GM23338 (cell line): Measurements from ENCODE around the gene RPLP2. TPM values are rescaled to one million over a fixed set of nuclear protein-coding genes. Genes with fewer than 3 reads are reported as not detected.

Experiments
- CREB1 ChIP-seq: fragments of 250-450 bp; sonication (Bioruptor Pico); IDR thresholded peaks from 2 replicates; pipeline ENCODE4 v1.5.0; 2020; ENCODE audit warnings: low read depth, mild to moderate bottlenecking, moderate library complexity
- EZH2 ChIP-seq: fragments of 200-600 bp; sonication (generic); IDR thresholded peaks from one replicate; pipeline ENCODE4 v1.8.0; 2017; ENCODE audit warnings: antibody characterized with exemption, mild to moderate bottlenecking, low read depth; ENCODE audit not compliant: unreplicated experiment
- EZH2phosphoT487 ChIP-seq: fragments of 200-600 bp; sonication (generic); IDR thresholded peaks from one replicate; pipeline ENCODE4 v1.8.1; 2018; ENCODE audit warnings: antibody characterized with exemption; ENCODE audit not compliant: unreplicated experiment
- NANOG ChIP-seq: IDR thresholded peaks from 2 replicates; pipeline ENCODE4 v1.6.1; 2016; ENCODE audit warnings: antibody characterized with exemption, borderline replicate concordance
- POLR2AphosphoS5 ChIP-seq: IDR thresholded peaks from 2 replicates; pipeline ENCODE4 v1.6.1; 2016; ENCODE audit warnings: antibody characterized with exemption, low read depth
- STAT1 ChIP-seq: IDR thresholded peaks from one replicate; pipeline ENCODE4 v1.6.1; 2016; ENCODE audit warnings: antibody characterized with exemption; ENCODE audit not compliant: unreplicated experiment
- ZNF114 ChIP-seq: fragments of 250-450 bp; sonication (Bioruptor Pico); IDR thresholded peaks from 2 replicates; pipeline ENCODE4 v1.5.0; 2020; ENCODE audit warnings: mild to moderate bottlenecking, moderate library complexity
- polyA plus RNA-seq: library from polyadenylated mRNA; unstranded; fragments of >200 nt; fragmentation: Nextera tagmentation; extraction: Ambion mirVana; gene quantifications from 2 replicates; pipeline ENCODE4 v1.2.1, GENCODE V29; 2016
- total RNA-seq: library from RNA; depleted of rRNA; stranded (reverse); fragments of >200 nt; shearing (Covaris generic); gene quantifications from 2 replicates; pipeline ENCODE4 v1.2.3, GENCODE V29; 2014
- TF ChIP-seq, protein P1 (sequence below): fragments of 250-450 bp; sonication (Bioruptor Pico); IDR thresholded peaks from 2 replicates; pipeline ENCODE4 v1.5.0; 2020; ENCODE audit warnings: mild to moderate bottlenecking, moderate library complexity
- TF ChIP-seq, protein P2 (sequence below), 2 experiments: fragments of 200-600 bp in 1 of 2; sonication (generic) in 1 of 2; conservative IDR thresholded peaks; 2 replicates each; pipeline versions ENCODE4 v1.5.1 to v1.6.1; 2016 to 2017; ENCODE audit warnings: antibody characterized with exemption in 2 of 2, low read depth in 2 of 2, mild to moderate bottlenecking in 2 of 2, moderate library complexity in 1 of 2

Gene RPLP2
- total and polyA plus RNA-seq, 2 experiments from 2014 or later: 518 to 1,782 TPM

DNA sequence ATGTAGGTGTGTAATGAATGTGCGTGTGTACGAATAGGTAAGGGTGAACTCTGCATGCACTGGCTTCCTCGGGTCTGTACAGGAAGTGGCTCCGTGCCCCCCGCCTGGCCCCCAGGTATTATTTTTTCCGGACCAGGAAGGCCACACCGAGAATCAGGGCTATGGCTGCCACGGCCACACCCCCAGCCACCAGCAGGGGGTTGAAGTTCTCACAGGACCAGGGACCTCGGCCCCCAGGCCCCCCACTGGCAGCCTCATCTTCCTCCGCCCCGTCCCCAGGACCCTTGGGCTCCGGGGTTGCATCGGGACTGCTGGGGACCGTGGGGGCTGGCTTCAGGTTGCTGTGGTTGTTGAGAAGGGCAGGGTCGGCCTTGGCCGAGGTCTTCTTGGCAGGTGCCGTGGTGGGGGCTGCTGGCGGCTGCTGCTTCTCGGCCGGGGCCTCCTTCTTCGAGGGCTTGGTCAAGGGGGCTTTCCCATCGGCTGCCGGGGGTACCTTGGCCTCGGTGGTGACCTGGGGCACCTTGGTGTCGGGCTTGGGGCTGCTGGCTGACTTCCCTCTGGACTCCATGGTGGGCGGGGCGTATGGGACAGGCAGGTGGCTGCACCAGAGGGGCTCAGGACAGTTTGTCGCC is 21.6 kb upstream of the RPLP2 start (continued):
- TF ChIP-seq, protein P1, sequence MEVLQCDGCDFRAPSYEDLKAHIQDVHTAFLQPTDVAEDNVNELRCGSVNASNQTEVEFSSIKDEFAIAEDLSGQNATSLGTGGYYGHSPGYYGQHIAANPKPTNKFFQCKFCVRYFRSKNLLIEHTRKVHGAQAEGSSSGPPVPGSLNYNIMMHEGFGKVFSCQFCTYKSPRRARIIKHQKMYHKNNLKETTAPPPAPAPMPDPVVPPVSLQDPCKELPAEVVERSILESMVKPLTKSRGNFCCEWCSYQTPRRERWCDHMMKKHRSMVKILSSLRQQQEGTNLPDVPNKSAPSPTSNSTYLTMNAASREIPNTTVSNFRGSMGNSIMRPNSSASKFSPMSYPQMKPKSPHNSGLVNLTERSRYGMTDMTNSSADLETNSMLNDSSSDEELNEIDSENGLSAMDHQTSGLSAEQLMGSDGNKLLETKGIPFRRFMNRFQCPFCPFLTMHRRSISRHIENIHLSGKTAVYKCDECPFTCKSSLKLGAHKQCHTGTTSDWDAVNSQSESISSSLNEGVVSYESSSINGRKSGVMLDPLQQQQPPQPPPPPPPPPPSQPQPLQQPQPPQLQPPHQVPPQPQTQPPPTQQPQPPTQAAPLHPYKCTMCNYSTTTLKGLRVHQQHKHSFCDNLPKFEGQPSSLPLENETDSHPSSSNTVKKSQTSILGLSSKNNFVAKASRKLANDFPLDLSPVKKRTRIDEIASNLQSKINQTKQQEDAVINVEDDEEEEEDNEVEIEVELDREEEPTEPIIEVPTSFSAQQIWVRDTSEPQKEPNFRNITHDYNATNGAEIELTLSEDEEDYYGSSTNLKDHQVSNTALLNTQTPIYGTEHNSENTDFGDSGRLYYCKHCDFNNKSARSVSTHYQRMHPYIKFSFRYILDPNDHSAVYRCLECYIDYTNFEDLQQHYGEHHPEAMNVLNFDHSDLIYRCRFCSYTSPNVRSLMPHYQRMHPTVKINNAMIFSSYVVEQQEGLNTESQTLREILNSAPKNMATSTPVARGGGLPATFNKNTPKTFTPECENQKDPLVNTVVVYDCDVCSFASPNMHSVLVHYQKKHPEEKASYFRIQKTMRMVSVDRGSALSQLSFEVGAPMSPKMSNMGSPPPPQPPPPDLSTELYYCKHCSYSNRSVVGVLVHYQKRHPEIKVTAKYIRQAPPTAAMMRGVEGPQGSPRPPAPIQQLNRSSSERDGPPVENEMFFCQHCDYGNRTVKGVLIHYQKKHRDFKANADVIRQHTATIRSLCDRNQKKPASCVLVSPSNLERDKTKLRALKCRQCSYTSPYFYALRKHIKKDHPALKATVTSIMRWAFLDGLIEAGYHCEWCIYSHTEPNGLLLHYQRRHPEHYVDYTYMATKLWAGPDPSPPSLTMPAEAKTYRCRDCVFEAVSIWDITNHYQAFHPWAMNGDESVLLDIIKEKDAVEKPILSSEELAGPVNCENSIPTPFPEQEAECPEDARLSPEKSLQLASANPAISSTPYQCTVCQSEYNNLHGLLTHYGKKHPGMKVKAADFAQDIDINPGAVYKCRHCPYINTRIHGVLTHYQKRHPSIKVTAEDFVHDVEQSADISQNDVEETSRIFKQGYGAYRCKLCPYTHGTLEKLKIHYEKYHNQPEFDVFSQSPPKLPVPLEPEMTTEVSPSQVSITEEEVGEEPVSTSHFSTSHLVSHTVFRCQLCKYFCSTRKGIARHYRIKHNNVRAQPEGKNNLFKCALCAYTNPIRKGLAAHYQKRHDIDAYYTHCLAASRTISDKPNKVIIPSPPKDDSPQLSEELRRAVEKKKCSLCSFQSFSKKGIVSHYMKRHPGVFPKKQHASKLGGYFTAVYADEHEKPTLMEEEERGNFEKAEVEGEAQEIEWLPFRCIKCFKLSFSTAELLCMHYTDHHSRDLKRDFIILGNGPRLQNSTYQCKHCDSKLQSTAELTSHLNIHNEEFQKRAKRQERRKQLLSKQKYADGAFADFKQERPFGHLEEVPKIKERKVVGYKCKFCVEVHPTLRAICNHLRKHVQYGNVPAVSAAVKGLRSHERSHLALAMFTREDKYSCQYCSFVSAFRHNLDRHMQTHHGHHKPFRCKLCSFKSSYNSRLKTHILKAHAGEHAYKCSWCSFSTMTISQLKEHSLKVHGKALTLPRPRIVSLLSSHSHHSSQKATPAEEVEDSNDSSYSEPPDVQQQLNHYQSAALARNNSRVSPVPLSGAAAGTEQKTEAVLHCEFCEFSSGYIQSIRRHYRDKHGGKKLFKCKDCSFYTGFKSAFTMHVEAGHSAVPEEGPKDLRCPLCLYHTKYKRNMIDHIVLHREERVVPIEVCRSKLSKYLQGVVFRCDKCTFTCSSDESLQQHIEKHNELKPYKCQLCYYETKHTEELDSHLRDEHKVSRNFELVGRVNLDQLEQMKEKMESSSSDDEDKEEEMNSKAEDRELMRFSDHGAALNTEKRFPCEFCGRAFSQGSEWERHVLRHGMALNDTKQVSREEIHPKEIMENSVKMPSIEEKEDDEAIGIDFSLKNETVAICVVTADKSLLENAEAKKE (CRISPR knock-in tag): no peak
- no peak for TF ChIP-seq EZH2phosphoT487
- TF ChIP-seq POLR2AphosphoS5: no peak
- TF ChIP-seq, protein P2, sequence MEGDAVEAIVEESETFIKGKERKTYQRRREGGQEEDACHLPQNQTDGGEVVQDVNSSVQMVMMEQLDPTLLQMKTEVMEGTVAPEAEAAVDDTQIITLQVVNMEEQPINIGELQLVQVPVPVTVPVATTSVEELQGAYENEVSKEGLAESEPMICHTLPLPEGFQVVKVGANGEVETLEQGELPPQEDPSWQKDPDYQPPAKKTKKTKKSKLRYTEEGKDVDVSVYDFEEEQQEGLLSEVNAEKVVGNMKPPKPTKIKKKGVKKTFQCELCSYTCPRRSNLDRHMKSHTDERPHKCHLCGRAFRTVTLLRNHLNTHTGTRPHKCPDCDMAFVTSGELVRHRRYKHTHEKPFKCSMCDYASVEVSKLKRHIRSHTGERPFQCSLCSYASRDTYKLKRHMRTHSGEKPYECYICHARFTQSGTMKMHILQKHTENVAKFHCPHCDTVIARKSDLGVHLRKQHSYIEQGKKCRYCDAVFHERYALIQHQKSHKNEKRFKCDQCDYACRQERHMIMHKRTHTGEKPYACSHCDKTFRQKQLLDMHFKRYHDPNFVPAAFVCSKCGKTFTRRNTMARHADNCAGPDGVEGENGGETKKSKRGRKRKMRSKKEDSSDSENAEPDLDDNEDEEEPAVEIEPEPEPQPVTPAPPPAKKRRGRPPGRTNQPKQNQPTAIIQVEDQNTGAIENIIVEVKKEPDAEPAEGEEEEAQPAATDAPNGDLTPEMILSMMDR (conservative IDR thresholded peaks at IDR 0.05; ENCODE audit: low read depth in 2 of 2): no peak
- TF ChIP-seq NANOG: no peak
- no peak for TF ChIP-seq STAT1
- TF ChIP-seq CREB1: no peak
- TF ChIP-seq EZH2: no peak
- no peak for TF ChIP-seq ZNF114
